Activated CD4-positive, alpha-beta memory T cell treated with anti-CD3 and anti-CD28 coated beads, Interleukin-2, amount 10 ng/mL, durations not matched to agents 7 days and 5 days (primary cell): ENCODE results near the gene LACRT. TPM values are rescaled to one million over a fixed set of nuclear protein-coding genes. Genes with fewer than 3 reads are reported as not detected.
"Not testable (repeated sequence)": the region's sequence is repeated elsewhere in the genome, so short reads cannot be mapped to it uniquely, and the experiment has no call there.

ENCODE experiments used
- CTCF ChIA-PET: fragments of 350-600 bp; sonication (Branson Sonifier 250); formaldehyde crosslinking; loops from one replicate; lab custom pipeline; 2021; ENCODE audit warnings: antibody characterized with exemption, inconsistent platforms; lab: Charles Lee
- POLR2A ChIA-PET: fragments of 350-600 bp; sonication (Branson Sonifier 250); formaldehyde crosslinking; loops from one replicate; lab custom pipeline; 2021; ENCODE audit warnings: antibody characterized with exemption; lab: Charles Lee
- DNase-seq: peaks from one replicate; pipeline ENCODE4 v3.0.0-alpha.2; 2020
- H3K27ac Mint-ChIP-seq: one replicate; pipeline ENCODE4 v1.8.0; 2021; ENCODE audit warnings: mild to moderate bottlenecking, mixed read lengths
- H3K27me3 Mint-ChIP-seq: one replicate; pipeline ENCODE4 v1.8.0; 2021; ENCODE audit warnings: mixed read lengths
- H3K36me3 Mint-ChIP-seq: one replicate; pipeline ENCODE4 v1.8.0; 2021; ENCODE audit warnings: low read depth, mixed read lengths
- H3K4me1 Mint-ChIP-seq: one replicate; pipeline ENCODE4 v1.8.0; 2021; ENCODE audit warnings: mixed read lengths
- H3K4me3 Mint-ChIP-seq: one replicate; pipeline ENCODE4 v1.8.0; 2021; ENCODE audit warnings: mild to moderate bottlenecking, mixed read lengths
- H3K9me3 Mint-ChIP-seq: one replicate; pipeline ENCODE4 v1.8.0; 2021; ENCODE audit warnings: mixed read lengths
- total RNA-seq, 2 experiments: library from RNA; stranded (reverse); gene quantifications; one replicate each; pipeline ENCODE4 v1.2.3, GENCODE V29; 2021

LACRT gene
- total RNA-seq, result not detected

DNA sequence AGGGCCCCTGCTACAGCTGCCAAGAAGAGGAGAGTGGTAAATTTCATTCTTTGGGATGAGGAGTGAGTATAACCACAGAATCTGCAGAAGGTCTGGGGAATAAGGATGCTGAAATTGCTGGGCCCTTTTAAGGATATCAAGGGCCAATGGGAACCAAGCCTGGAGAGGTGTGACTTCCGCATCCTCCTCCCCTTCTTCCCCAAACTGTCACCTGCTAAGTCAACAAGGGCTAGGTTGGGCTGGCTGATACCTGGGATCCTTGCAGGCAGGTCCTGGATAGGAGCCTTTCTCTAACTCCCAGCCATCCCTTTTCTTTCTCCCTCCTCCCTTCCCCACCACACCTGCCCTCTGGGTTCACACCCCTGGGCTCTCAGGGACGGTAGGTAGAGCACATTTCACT is at the start of gene LACRT:
Gene LACRT (minus strand): TSS at position 101 of the 400 bp plus-strand sequence. CDS start 54 bp downstream, at position 47.
- no peaks in the 10 kb centered on the region for H3K36me3 Mint-ChIP-seq
- H3K27me3 Mint-ChIP-seq, result peaks cover 11% of the 10 kb centered on the region

DNA sequence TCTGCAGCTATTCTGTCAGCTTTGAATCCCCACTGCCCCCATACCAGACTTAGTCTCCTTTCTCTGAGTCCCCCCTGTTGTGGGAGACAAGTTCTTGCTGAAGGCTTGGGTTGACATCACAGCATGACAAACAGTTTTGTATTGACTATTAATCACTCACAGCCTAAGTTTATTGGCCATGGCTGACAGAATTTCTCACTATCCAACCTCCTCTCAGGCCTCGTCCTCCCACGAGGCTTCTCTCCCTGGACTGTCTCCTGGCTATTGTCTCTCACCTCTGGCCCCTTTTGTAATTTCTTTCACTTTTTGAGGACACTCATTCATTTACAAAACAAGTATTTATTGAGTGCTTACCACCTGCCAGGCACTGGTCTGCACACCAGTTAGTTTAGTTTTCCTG is 48.7 kb upstream of the LACRT start:
- Mint-ChIP-seq H3K27ac (no peak overlapping the region), H3K9me3 (no peaks in the 10 kb centered on the region), H3K36me3 (no peaks in the 10 kb centered on the region), H3K27me3 (peaks cover 50% of the 10 kb centered on the region), H3K4me1 (no peaks in the 10 kb centered on the region), H3K4me3 (no peak overlapping the region)
- POLR2A ChIA-PET, result no interaction called here
- CTCF ChIA-PET, result no interaction called here
- DNase-seq, result no peak

More for the DNA sequence above, at the start of gene LACRT:
- H3K9me3 Mint-ChIP-seq, result no peaks in the 10 kb centered on the region
- no peak for DNase-seq
- ChIA-PET POLR2A (no interaction called here), CTCF (interaction anchor here (1.0 kb wide), 1 partner anchor 24 kb away, joined by 3 read pairs; no protein-coding TSS in a partner anchor)
- no peaks in the 10 kb centered on the region for H3K4me1 Mint-ChIP-seq
- no peak within 1 kb of the TSS for H3K27ac Mint-ChIP-seq
- no peak within 1 kb of the TSS for H3K4me3 Mint-ChIP-seq

DNA sequence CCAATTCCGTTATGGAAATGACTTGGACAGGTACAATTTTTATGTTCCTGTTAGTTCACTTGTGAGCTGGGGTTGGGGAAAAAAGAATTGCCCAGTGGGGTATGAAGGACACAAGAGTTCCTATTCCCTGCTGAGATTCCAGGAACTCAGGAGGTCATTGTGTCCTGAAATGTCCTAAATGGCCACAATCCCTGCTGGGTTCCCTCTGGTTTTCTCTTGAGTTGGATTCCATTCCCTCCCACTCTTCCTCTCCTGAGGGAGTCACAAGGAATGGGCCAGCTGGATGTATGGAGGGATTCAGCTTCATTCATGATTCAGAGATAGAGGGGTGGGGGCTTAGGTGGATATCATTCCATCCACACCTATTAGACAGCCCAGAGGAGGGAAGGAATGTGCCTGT is 48.0 kb upstream of the LACRT start:
- POLR2A ChIA-PET, result no interaction called here
- CTCF ChIA-PET, result interaction anchor here (1.6 kb wide), 1 partner anchor 20 kb away, joined by 5 read pairs; no protein-coding TSS in a partner anchor

GRCh38 chr12:54680374-54680773 is 45.7 kb upstream of the LACRT start:
- H3K36me3 Mint-ChIP-seq, result no peaks in the 10 kb centered on the region
- no peaks in the 10 kb centered on the region for H3K4me1 Mint-ChIP-seq
- DNase-seq, result peak; percentile 32
- no peak overlapping the region for H3K4me3 Mint-ChIP-seq
- H3K27me3 Mint-ChIP-seq, result peaks cover 51% of the 10 kb centered on the region
- ChIA-PET POLR2A (no interaction called here), CTCF (interaction anchor here (0.6 to 1.7 kb wide), 5 partner anchors 13 to 392 kb away, joined by 3 to 8 read pairs (median 4); no protein-coding TSS in a partner anchor)
- H3K9me3 Mint-ChIP-seq, result no peaks in the 10 kb centered on the region
- no peak overlapping the region for H3K27ac Mint-ChIP-seq

More for the DNA sequence above, 48.0 kb upstream of the LACRT start:
- no peak for DNase-seq
- no peak overlapping the region for H3K4me3 Mint-ChIP-seq
- H3K36me3 Mint-ChIP-seq, result no peaks in the 10 kb centered on the region
- H3K27me3 Mint-ChIP-seq, result peaks cover 54% of the 10 kb centered on the region
- no peaks in the 10 kb centered on the region for H3K9me3 Mint-ChIP-seq
- H3K27ac Mint-ChIP-seq, result no peak overlapping the region
- H3K4me1 Mint-ChIP-seq, result no peaks in the 10 kb centered on the region

GRCh38 chr12:54678131-54678530 is 43.4 kb upstream of the LACRT start:
- DNase-seq, result no peak
- Mint-ChIP-seq H3K4me1 (no peaks in the 10 kb centered on the region), H3K4me3 (no peak overlapping the region), H3K9me3 (no peaks in the 10 kb centered on the region), H3K36me3 (no peaks in the 10 kb centered on the region), H3K27ac (no peak overlapping the region), H3K27me3 (peaks cover 40% of the 10 kb centered on the region)
- POLR2A ChIA-PET, result no interaction called here
- CTCF ChIA-PET, result no interaction called here

DNA sequence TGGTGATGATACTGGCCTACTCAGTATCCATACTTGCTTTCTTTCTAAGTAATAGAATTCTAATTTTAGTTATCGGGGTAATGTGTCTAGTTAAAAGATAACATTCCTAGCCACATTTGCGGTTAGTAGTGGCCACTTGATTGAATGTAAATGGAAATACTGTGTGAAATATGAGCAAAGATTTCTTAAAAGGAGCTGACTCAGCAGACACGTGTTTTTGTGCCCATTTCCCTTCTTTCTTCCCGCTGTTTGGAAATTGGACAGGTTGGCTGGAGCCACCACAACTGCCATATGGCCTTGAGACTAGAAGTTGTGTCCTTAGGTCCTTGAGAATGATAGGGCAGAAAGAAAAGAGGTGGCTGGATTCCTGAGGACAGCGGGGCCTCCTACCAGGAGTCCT is 33.2 kb upstream of the LACRT start:
- no peak overlapping the region for H3K27ac Mint-ChIP-seq
- H3K4me3 Mint-ChIP-seq, result no peak overlapping the region
- DNase-seq, result no peak
- peaks cover 24% of the 10 kb centered on the region for H3K27me3 Mint-ChIP-seq
- no peaks in the 10 kb centered on the region for H3K36me3 Mint-ChIP-seq
- H3K9me3 Mint-ChIP-seq, result no peaks in the 10 kb centered on the region
- no peaks in the 10 kb centered on the region for H3K4me1 Mint-ChIP-seq
- ChIA-PET POLR2A (no interaction called here), CTCF (interaction anchor here (0.6 kb wide), 1 partner anchor 50 kb away, joined by 4 read pairs; no protein-coding TSS in a partner anchor)

- ChIA-PET CTCF (no interaction called here), POLR2A (no interaction called here)
- Mint-ChIP-seq H3K4me1 (no peaks in the 10 kb centered on the region), H3K27ac (no peak overlapping the region), H3K27me3 (peaks cover 20% of the 10 kb centered on the region), H3K9me3 (no peaks in the 10 kb centered on the region), H3K36me3 (no peaks in the 10 kb centered on the region), H3K4me3 (no peak overlapping the region)
- no peak for DNase-seq
Observed at GRCh38 chr12:54666008-54666407, 31.3 kb upstream of the LACRT start.

DNA sequence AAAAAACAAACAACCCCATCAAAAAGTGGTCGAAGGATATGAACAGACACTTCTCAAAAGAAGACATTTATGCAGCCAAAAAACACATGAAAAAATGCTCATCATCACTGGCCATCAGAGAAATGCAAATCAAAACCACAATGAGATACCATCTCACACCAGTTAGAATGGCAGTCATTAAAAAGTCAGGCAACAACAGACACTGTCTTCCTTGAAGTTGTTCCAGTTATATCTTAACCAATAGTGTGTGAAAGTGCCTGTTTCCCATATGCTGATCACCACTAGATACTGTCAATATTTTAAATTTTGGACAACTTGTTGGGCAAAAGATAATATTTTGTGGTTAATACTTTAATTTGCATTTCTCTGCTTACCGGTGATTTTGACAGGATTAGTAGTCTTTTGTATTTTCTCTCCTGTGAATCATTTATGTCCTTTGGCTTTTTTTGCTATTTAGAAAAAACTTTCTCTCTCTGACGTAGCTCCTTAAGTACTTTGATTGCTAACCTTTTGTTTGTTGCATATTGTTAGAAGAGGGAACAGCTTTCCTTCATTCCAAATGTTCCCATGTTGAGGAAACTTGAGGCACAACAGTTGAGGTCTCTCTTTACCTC is 30.4 kb upstream of the LACRT start:
- H3K27ac Mint-ChIP-seq, CTCF ChIA-PET, DNase-seq, H3K9me3 Mint-ChIP-seq, POLR2A ChIA-PET, H3K4me1 Mint-ChIP-seq, H3K36me3 Mint-ChIP-seq, H3K4me3 Mint-ChIP-seq: not testable (repeated sequence)
- peaks cover 12% of the 10 kb centered on the region for H3K27me3 Mint-ChIP-seq

DNA sequence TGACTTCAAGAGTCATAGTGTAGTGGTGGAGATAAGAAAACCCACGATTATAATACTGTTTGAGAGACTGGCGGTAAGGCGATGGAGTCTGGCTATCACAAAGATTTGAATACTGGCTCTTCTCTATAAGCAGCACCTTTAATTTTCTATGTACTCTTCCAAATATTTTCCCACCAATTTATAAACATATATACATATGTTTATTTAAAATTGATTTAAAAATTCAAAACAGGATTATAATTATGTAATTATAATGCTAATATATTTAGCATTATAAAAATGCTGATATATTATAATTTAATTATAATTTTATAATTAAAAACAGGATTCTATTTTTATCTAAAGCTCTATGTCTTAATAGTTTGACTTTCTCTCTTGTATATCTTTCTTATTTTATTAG is 28.9 kb upstream of the LACRT start:
- Mint-ChIP-seq H3K9me3 (no peaks in the 10 kb centered on the region), H3K4me1 (no peaks in the 10 kb centered on the region), H3K4me3 (no peak overlapping the region), H3K27ac (no peak overlapping the region), H3K27me3 (peaks cover 13% of the 10 kb centered on the region), H3K36me3 (no peaks in the 10 kb centered on the region)
- DNase-seq, result no peak
- ChIA-PET POLR2A (no interaction called here), CTCF (no interaction called here)

- no peak for DNase-seq
- CTCF ChIA-PET, result no interaction called here
- Mint-ChIP-seq H3K27ac (no peak overlapping the region), H3K4me1 (no peaks in the 10 kb centered on the region), H3K4me3 (no peak overlapping the region), H3K36me3 (no peaks in the 10 kb centered on the region), H3K27me3 (peaks cover 12% of the 10 kb centered on the region), H3K9me3 (no peaks in the 10 kb centered on the region)
- POLR2A ChIA-PET, result no interaction called here
Observed at GRCh38 chr12:54662026-54662425, 27.3 kb upstream of the LACRT start.

- DNase-seq, result no peak
- no peaks in the 10 kb centered on the region for H3K9me3 Mint-ChIP-seq
- no peak overlapping the region for H3K27ac Mint-ChIP-seq
- ChIA-PET POLR2A (no interaction called here), CTCF (no interaction called here)
- peaks cover 13% of the 10 kb centered on the region for H3K27me3 Mint-ChIP-seq
- no peaks in the 10 kb centered on the region for H3K4me1 Mint-ChIP-seq
- H3K36me3 Mint-ChIP-seq, result no peaks in the 10 kb centered on the region
- no peak overlapping the region for H3K4me3 Mint-ChIP-seq
Observed at GRCh38 chr12:54661048-54661447, 26.4 kb upstream of the LACRT start.

GRCh38 chr12:54660320-54660962 is 25.7 kb upstream of the LACRT start:
- ChIA-PET CTCF (no interaction called here), POLR2A (no interaction called here)
- no peak overlapping the region for H3K27ac Mint-ChIP-seq
- H3K4me1 Mint-ChIP-seq, result no peaks in the 10 kb centered on the region
- DNase-seq, result no peak
- no peaks in the 10 kb centered on the region for H3K36me3 Mint-ChIP-seq
- H3K4me3 Mint-ChIP-seq, result no peak overlapping the region
- no peaks in the 10 kb centered on the region for H3K9me3 Mint-ChIP-seq
- peaks cover 14% of the 10 kb centered on the region for H3K27me3 Mint-ChIP-seq

- Mint-ChIP-seq H3K4me1 (no peaks in the 10 kb centered on the region), H3K27ac (no peak overlapping the region), H3K27me3 (peaks cover 14% of the 10 kb centered on the region), H3K36me3 (no peaks in the 10 kb centered on the region), H3K4me3 (no peak overlapping the region), H3K9me3 (no peaks in the 10 kb centered on the region)
- DNase-seq, result peak; percentile 51
- ChIA-PET CTCF (interaction anchor here (0.6 to 2.5 kb wide), 19 partner anchors 10 to 1798 kb away, joined by 3 to 13 read pairs (median 3); partner anchors contain the start of gene DCD), POLR2A (no interaction called here)
Observed at GRCh38 chr12:54658306-54659264, 23.9 kb upstream of the LACRT start.
